K562 (cell line): ENCODE results near the gene GALK2. TPM values are rescaled to one million over a fixed set of nuclear protein-coding genes. Genes with fewer than 3 reads are reported as not detected.

Experiments used
- ATAC-seq: fragments of 200-7000 bp; cut with Tn5 transposase; 3 replicates; pipeline ENCODE4 v1.9.1; 2020; ENCODE audit warnings: moderate library complexity
- BruUV-seq: library from RNA; stranded (reverse); fragments of 400-500 nt; replicated peaks from 2 replicates; lab custom pipeline; 2021; lab: Mats Ljungman, UMichigan
- CTCF ChIA-PET: fragments of 300-600 bp; formaldehyde crosslinking; extraction: SDS; loops from one replicate; lab custom pipeline; 2021; ENCODE audit warnings: low intra/inter-chr PET ratio; lab: Yijun Ruan, JAX
- POLR2A ChIA-PET: fragments of 300-600, 350-650 bp; sonication (Branson Sonifier 250); formaldehyde crosslinking; extraction: SDS; loops from one replicate; lab custom pipeline; 2021; ENCODE audit warnings: antibody characterized with exemption, inconsistent platforms; lab: Yijun Ruan, JAX
- DNase-seq, 4 experiments: peaks; one replicate each; pipeline versions ENCODE4 v3.0.0 to v3.0.0-alpha.2; 2011 to 2018; ENCODE audit warnings: low spot score in 3 of 4, mixed read lengths in 3 of 4; ENCODE audit errors: extremely low read depth in 1 of 4
- FAIRE-seq: peaks from 2 replicates; lab custom pipeline; 2011; peaks lifted over from hg19 to GRCh38; lab: Jason Lieb, UNC
- H2AFZ ChIP-seq: 2 replicates; pipeline ENCODE4 v1.6.0; 2011; ENCODE audit warnings: low read depth, low read length, control low read depth, inconsistent platforms
- H3K27ac ChIP-seq: fragments of 200-600 bp; 3 replicates; pipeline ENCODE4 v1.8.0; 2011; ENCODE audit warnings: low read depth, mild to moderate bottlenecking, control low read depth, inconsistent platforms, low read length, moderate library complexity, mixed read lengths; ENCODE audit errors: extremely low read depth
- H3K27me3 ChIP-seq, 2 experiments: fragments of 300-600 bp in 1 of 2; 2 replicates in 1 of 2; 3 replicates in 1 of 2; pipeline versions ENCODE4 v1.6.0 to v1.8.0; 2011; ENCODE audit warnings: inconsistent platforms in 2 of 2, low read length in 2 of 2, mild to moderate bottlenecking in 1 of 2, mixed read lengths in 1 of 2, moderate library complexity in 1 of 2; ENCODE audit not compliant: control insufficient read depth in 2 of 2, insufficient read depth in 2 of 2
- H3K36me3 ChIP-seq: fragments of 300-600 bp; 3 replicates; pipeline ENCODE4 v1.8.0; 2011; ENCODE audit warnings: mild to moderate bottlenecking, low read length, inconsistent platforms; ENCODE audit not compliant: control insufficient read depth, insufficient read depth
- H3K4me1 ChIP-seq, 2 experiments: fragments of 200-600 bp in 1 of 2; replicated peaks in 1 of 2; 2 replicates in 1 of 2; 3 replicates in 1 of 2; pipeline versions ENCODE4 v1.5.1 to v1.8.0; 2011; ENCODE audit warnings: inconsistent platforms in 2 of 2, low read length in 2 of 2, mild to moderate bottlenecking in 1 of 2, mixed read lengths in 1 of 2, moderate library complexity in 1 of 2; ENCODE audit not compliant: control insufficient read depth in 2 of 2, insufficient read depth in 2 of 2
- H3K4me2 ChIP-seq: 2 replicates; pipeline ENCODE4 v1.6.1; 2011; ENCODE audit warnings: low read length, control low read depth, inconsistent platforms, mixed read lengths; ENCODE audit not compliant: insufficient read depth
- H3K4me3 ChIP-seq: fragments of 200-600 bp; sonication (generic), shearing (Covaris generic); 2 replicates; pipeline ENCODE4 v1.5.1; 2016; ENCODE audit warnings: control low read depth, inconsistent platforms
- H3K79me2 ChIP-seq: fragments of 200-600 bp; 3 replicates; pipeline ENCODE4 v1.8.0; 2011; ENCODE audit warnings: low read length, inconsistent platforms; ENCODE audit not compliant: control insufficient read depth, insufficient read depth
- H3K9ac ChIP-seq, 2 experiments: 2 replicates each; pipeline versions ENCODE4 v1.6.0 to v1.6.1; 2011; ENCODE audit warnings: low read depth in 2 of 2, low read length in 2 of 2, control low read depth in 1 of 2, inconsistent platforms in 1 of 2, mild to moderate bottlenecking in 1 of 2, mixed read lengths in 1 of 2; ENCODE audit not compliant: insufficient read depth in 1 of 2
- H3K9me1 ChIP-seq: one replicate; pipeline ENCODE4 v1.6.0; 2011; ENCODE audit warnings: inconsistent platforms, mild to moderate bottlenecking, low read length, moderate library complexity; ENCODE audit not compliant: control insufficient read depth, insufficient read depth
- H3K9me3 ChIP-seq: replicated peaks from 2 replicates; pipeline ENCODE4 v1.5.1; 2011; ENCODE audit warnings: low read depth, low read length, inconsistent platforms; ENCODE audit not compliant: control insufficient read depth, insufficient read depth
- H4K20me1 ChIP-seq: replicated peaks from 2 replicates; pipeline ENCODE4 v1.6.1; 2011; ENCODE audit warnings: low read length, inconsistent platforms, mixed read lengths; ENCODE audit not compliant: control insufficient read depth, insufficient read depth
- ATF2 ChIP-seq: sonication (generic); formaldehyde crosslinking; IDR thresholded peaks from 2 replicates; pipeline ENCODE4 v1.8.1; 2022; ENCODE audit warnings: missing genetic modification reagents
- CBX8 ChIP-seq: fragments of 200-600 bp; sonication (generic); IDR thresholded peaks from 2 replicates; pipeline ENCODE4 v1.6.1; 2012; ENCODE audit warnings: borderline replicate concordance, mixed run types, low read depth, mild to moderate bottlenecking, moderate library complexity, mixed read lengths, low read length, control low read depth, inconsistent platforms; ENCODE audit not compliant: poor library complexity, severe bottlenecking; ENCODE audit errors: extremely low read depth
- CTCF ChIP-seq, 3 experiments: IDR thresholded peaks in 2 of 3; conservative IDR thresholded peaks in 1 of 3; 2 replicates each; pipeline ENCODE4 v1.5.1; 2011 to 2012; ENCODE audit warnings: low read length in 3 of 3, mild to moderate bottlenecking in 3 of 3, control low read depth in 2 of 3, improper control_type of control experiment in 1 of 3, inconsistent platforms in 1 of 3, low read depth in 1 of 3, mixed read lengths in 1 of 3, moderate library complexity in 1 of 3; ENCODE audit not compliant: insufficient read depth in 2 of 3
- IRF9 ChIP-seq: fragments of 450-650 bp; IDR thresholded peaks from 2 replicates; pipeline ENCODE4 v1.6.1; 2016; ENCODE audit warnings: missing biosample characterization, missing genetic modification characterization
- RAD21 ChIP-seq, 2 experiments: fragments of 250-450 bp in 1 of 2; fragments of 450-650 bp in 1 of 2; sonication (Bioruptor Pico) in 1 of 2; formaldehyde crosslinking in 1 of 2; IDR thresholded peaks in 1 of 2; conservative IDR thresholded peaks in 1 of 2; 2 replicates each; pipeline versions ENCODE4 v1.4.0 to v1.8.0; 2020 to 2022; ENCODE audit warnings: mild to moderate bottlenecking in 2 of 2, moderate library complexity in 1 of 2
- REST ChIP-seq, 2 experiments: fragments of 450-650 bp; formaldehyde crosslinking in 1 of 2; IDR thresholded peaks; 2 replicates each; pipeline versions ENCODE4 v1.4.0 to v1.6.1; 2014 to 2020; ENCODE audit warnings: mild to moderate bottlenecking in 2 of 2, borderline replicate concordance in 1 of 2, low read depth in 1 of 2
- SRF ChIP-seq, 2 experiments: fragments of 250-450, 450-650 bp in 1 of 2; sonication (Bioruptor Pico) in 1 of 2; sonication (generic) in 1 of 2; formaldehyde crosslinking; IDR thresholded peaks; 2 replicates each; pipeline versions ENCODE4 v1.5.0 to v1.5.1; 2020 to 2022; ENCODE audit warnings: mild to moderate bottlenecking in 1 of 2, missing genetic modification reagents in 1 of 2
- WGBS: fragments of 100-300 bp; shearing (Covaris generic); methylation state at CpG from one replicate; pipeline ENCODE4 v1.1.6; 2016; ENCODE audit warnings: low coverage, mixed read lengths; ENCODE audit not compliant: insufficient coverage; ENCODE audit errors: missing lambda C conversion rate; 5-methylcytosine and 5-hydroxymethylcytosine counted together
- in situ Hi-C: fragments of 300-500 bp; cut with MboI; formaldehyde crosslinking; loops from 4 replicates; pipeline ENCODE4 v1.15.0; 2018; ENCODE audit warnings: inconsistent platforms, mixed read lengths
- intact Hi-C: fragments of 100-400 bp; cut with micrococcal nuclease; formaldehyde crosslinking; loops from 2 replicates; pipeline ENCODE4 v1.14.2; 2022
- polyA plus RNA-seq, 8 experiments: library from polyadenylated mRNA; depleted of rRNA in 4 of 8; stranded (reverse) in 5 of 8; unstranded in 3 of 8; fragments of >200 nt; fragmentation: Nextera tagmentation in 2 of 8; fragmentation: Illumina TruSeq in 1 of 8; extraction: Ambion mirVana in 2 of 8; extraction: Trizol in 1 of 8; gene quantifications; 2 replicates each; pipeline versions ENCODE4 v1.2.1 to v1.2.3, GENCODE V29; 2011 to 2014; ENCODE audit warnings: inconsistent platforms in 1 of 8, missing spikeins in 1 of 8
- total RNA-seq, 7 experiments: library from RNA; depleted of rRNA in 6 of 7; stranded (reverse); fragments of >200 nt in 6 of 7; fragmentation: Illumina TruSeq in 2 of 7; extraction: Trizol in 2 of 7; gene quantifications; 2 replicates each; pipeline versions ENCODE4 v1.2.1 to v1.2.3, GENCODE V29; 2011 to 2021; ENCODE audit warnings: low replicate concordance in 1 of 7

GALK2 gene
- total and polyA plus RNA-seq, 9 of the 15 experiments (the other 6 are each of a cell fraction or from before 2014, with no cell fraction given): 32.8 to 82.0 (median 54.4) TPM

GRCh38 chr15:49370782-49371181 lies 200.7 kb downstream of the GALK2 start:
- Histone ChIP-seq H3K9me3 (no peaks in the 10 kb centered on the region), H3K4me3 (no peak overlapping the region), H3K9ac (no peak overlapping the region), H3K9me1 (no peaks in the 10 kb centered on the region), H3K27me3 (no peaks in the 10 kb centered on the region; a peak in 1 of 5 replicates), H3K36me3 (no peaks in the 10 kb centered on the region), H3K27ac (no peak overlapping the region), H2AFZ (no peak overlapping the region), H3K4me1 (peaks cover 0 to 4% of the 10 kb centered on the region in 2 experiments; a peak in 2 of 5 replicates), H3K4me2 (no peak overlapping the region), H3K79me2 (no peaks in the 10 kb centered on the region), H4K20me1 (no peaks in the 10 kb centered on the region)
- peak in 1 of 4 experiments; percentile 26 for DNase-seq
- in situ Hi-C loops (no loop called here), intact Hi-C loops (loop anchor here (2.0 kb wide), 1 partner anchor 52 kb away; the partner anchor contains the start of gene FGF7)
- ATAC-seq: peak; percentile 56; the same call in 1 of the 3 replicates
- BruUV-seq: no TSS peak
- POLR2A ChIA-PET: no interaction called here
- no peak for FAIRE-seq
- CTCF ChIA-PET: no interaction called here
- WGBS: 5% methylated on average over 1 of the region's 1 CpG
- TF ChIP-seq CBX8 (no peak), IRF9 (tag) (no peak), CTCF (IDR thresholded peaks at IDR 0.05 in 2 of 3, conservative IDR thresholded peaks at IDR 0.05 in 1 of 3; ENCODE audit: insufficient read depth in 2 of 3, low read depth in 1 of 3, low read length in 3 of 3) (peak; percentile 32 to 49 (median 33); a peak in 3 of 6 replicates), SRF (CRISPR knock-in tag; IDR thresholded peaks at IDR 0.05) (no peak), ATF2 (CRISPR knock-in tag) (no peak), REST (IDR thresholded peaks at IDR 0.05; ENCODE audit: borderline replicate concordance) (peak; percentile 52; the same call in 1 of the 2 replicates), REST (CRISPR knock-in tag; IDR thresholded peaks at IDR 0.05; ENCODE audit: low read depth) (no peak), RAD21 (CRISPR knock-in tag; conservative IDR thresholded peaks at IDR 0.05 in 1 of 2, IDR thresholded peaks at IDR 0.05 in 1 of 2) (peak; percentile 45 to 76)
